Omental fat pad (tissue), 4 donors: ENCODE results near the gene RFXANK. TPM values are rescaled to one million over a fixed set of nuclear protein-coding genes. Genes with fewer than 3 reads are reported as not detected.

Experiments used
- ATAC-seq: fragments of 150-250 bp; one replicate; pipeline ENCODE4 v1.9.1; 2016; ENCODE audit warnings: mild to moderate bottlenecking, moderate library complexity; ENCODE audit not compliant: low FRiP score
- DNase-seq: peaks from one replicate; pipeline ENCODE4 v3.0.0-alpha.2; 2019; ENCODE audit warnings: low spot score
- CTCF ChIP-seq, 3 donors: fragments of 450-650 bp; IDR thresholded peaks; one replicate each; pipeline ENCODE4 v1.5.1; 2016 to 2017; ENCODE audit warnings: antibody characterized with exemption in 3 of 3, mild to moderate bottlenecking in 3 of 3, moderate library complexity in 2 of 3
- total RNA-seq, 4 donors: library from RNA; depleted of rRNA; stranded (reverse); fragments of >200 nt; gene quantifications; one replicate each; pipeline ENCODE4 v1.1.0, GENCODE V29; 2016

RFXANK gene
- total RNA-seq, 4 donors from 2014 or later = 31.2 to 46.8 (median 42.3) TPM

GRCh38 chr19:19232261-19232721, 40.2 kb downstream of the RFXANK start:
- no peak for ATAC-seq
- no peak for DNase-seq

DNA sequence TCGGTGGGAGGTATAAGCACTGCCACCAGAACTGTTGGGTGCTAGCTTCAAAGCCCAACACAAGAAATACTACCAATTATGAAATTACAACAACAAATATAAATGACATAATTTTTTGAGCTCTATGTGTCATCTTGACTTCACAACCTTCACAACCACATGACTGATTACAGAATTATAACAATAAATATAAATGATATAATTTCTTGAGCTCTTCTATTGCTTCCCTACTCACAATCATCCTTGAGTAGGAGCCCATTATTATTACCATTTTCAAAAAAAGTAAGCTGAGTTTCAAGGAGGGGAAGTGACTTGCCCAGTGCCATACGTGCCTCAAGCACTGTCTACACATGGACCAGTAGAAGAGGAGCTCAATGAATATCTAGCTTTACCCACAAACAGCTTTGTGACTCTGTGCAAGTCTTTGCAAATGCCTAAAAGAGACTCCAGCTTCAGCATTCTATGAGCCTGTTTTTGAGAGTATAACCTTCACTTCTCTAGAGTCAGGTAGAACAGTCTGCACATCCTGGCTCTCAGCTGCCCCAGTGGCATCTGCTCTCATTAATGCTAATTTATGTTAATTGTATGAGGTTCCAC, 42.3 kb downstream of the RFXANK start:
- ATAC-seq (no peak), DNase-seq (no peak)
- no peak for TF ChIP-seq CTCF (IDR thresholded peaks at IDR 0.05)

More at GRCh38 chr19:19232261-19232721, 40.2 kb downstream of the RFXANK start:
- TF ChIP-seq CTCF (IDR thresholded peaks at IDR 0.05) = no peak

DNA sequence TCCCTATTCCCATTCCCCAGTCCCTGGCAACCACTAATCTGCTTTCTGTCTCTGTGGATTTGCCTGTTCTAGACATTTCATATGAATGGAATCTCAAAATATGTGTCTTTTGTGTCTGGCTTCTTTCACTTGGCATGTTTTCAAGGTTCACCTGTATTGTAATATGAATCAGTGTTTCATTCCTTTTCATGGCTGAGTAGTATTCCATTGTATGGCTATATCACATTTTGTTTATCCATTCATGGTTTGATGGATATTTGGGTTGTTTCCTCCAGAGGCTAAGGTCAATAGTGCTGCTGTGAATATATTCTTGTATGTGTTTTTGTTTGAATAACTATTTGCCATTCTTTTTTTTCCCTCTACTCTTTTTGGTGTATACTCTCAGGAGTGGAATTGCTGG, 44.1 kb downstream of the RFXANK start:
- no peak for DNase-seq
- no peak for ATAC-seq
- TF ChIP-seq CTCF (IDR thresholded peaks at IDR 0.05) = no peak

GRCh38 chr19:19238126-19238894, 46.3 kb downstream of the RFXANK start:
- DNase-seq = no peak

DNA sequence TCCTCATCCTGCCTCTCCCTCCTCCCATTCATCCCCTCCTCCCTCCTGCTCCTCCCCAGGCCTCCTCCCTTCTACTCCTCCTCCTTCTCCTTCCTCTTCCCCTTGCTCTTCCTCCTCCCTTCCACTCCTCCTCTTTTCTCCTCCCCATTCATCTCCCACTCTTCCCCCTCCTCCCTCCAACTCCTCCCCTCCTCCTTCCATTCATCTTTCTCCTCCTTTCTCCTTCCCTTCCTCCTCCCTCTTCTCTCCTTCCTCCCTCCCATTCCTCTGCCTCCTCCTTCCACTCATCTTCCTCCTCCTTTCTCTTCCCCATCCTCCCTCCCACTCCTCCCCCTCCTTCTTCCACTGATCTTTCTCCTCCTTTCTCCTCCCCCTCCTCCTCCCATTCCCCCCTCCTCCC, 47.6 kb downstream of the RFXANK start:
- no peak for DNase-seq

More at GRCh38 chr19:19238126-19238894, 46.3 kb downstream of the RFXANK start:
- TF ChIP-seq CTCF (IDR thresholded peaks at IDR 0.05) = no peak
- ATAC-seq = no peak

DNA sequence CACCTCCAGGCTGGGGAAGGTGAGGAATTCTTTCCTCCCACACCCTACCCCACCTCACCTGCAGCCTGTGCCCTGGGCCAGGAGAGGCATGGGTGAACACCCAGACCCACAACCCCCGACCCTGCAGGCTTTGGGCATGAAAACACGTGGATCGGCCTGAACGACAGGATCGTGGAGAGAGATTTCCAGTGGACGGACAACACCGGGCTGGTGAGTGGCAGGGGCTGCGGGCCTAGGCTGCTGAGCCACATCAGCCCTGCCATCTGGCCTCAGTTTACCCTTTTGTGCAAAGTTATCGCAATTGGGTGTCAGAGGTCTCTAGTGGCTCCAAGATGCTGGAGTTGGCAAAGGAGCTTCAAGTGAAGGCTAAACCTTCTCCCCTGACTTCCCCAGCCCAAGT, 48.4 kb downstream of the RFXANK start:
- no peak for DNase-seq
- ATAC-seq = no peak
- TF ChIP-seq CTCF (IDR thresholded peaks at IDR 0.05) = no peak

More for the DNA sequence above, 47.6 kb downstream of the RFXANK start:
- ATAC-seq = no peak
- no peak for TF ChIP-seq CTCF (IDR thresholded peaks at IDR 0.05)
